C4-2B (cell line): ENCODE data around the gene GANAB.

Experiments used
- CTCF ChIP-seq: fragments of 450-650 bp; conservative IDR thresholded peaks from 2 replicates; pipeline ENCODE4 v1.5.1; 2017; ENCODE audit warnings: mild to moderate bottlenecking
- ZFX ChIP-seq: fragments of 450-650 bp; IDR thresholded peaks from 2 replicates; pipeline ENCODE4 v1.6.1; 2017

- TF ChIP-seq CTCF = no peak
- TF ChIP-seq ZFX = no peak
Measured at GRCh38 chr11:62614275-62614674, 32.1 kb downstream of the GANAB start.
